Ovary (tissue), 9 donors: ENCODE measurements around the gene RIPOR3. TPM values are rescaled to one million over a fixed set of nuclear protein-coding genes. Genes with fewer than 3 reads are reported as not detected.
"Not testable (repeated sequence)": the region's sequence is repeated elsewhere in the genome, so short reads cannot be mapped to it uniquely, and the experiment has no call there.

Source experiments
- DNase-seq, 5 donors: peaks; one replicate each; pipeline ENCODE4 v3.0.0-alpha.2; 2019 to 2020
- H3K27ac ChIP-seq, 2 donors: fragments of 200-600 bp; one replicate each; pipeline versions ENCODE4 v1.5.1 to v1.8.0; 2019 to 2022
- H3K27me3 ChIP-seq: fragments of 200-600 bp; one replicate; pipeline ENCODE4 v1.8.0; 2022
- H3K36me3 ChIP-seq: fragments of 200-600 bp; sonication (generic); one replicate; pipeline ENCODE4 v1.5.1; 2019
- H3K4me1 ChIP-seq: one replicate; pipeline ENCODE4 v1.8.1; 2013; ENCODE audit warnings: mild to moderate bottlenecking, moderate library complexity; ENCODE audit not compliant: insufficient read depth
- H3K4me3 ChIP-seq: fragments of 200-600 bp; sonication (generic); one replicate; pipeline ENCODE4 v1.5.1; 2017
- H3K9me3 ChIP-seq, 2 donors: fragments of 200-600 bp in 1 of 2; sonication (generic) in 1 of 2; one replicate each; pipeline versions ENCODE4 v1.5.1 to v1.8.1; 2013 to 2019; ENCODE audit warnings: mild to moderate bottlenecking in 1 of 2, moderate library complexity in 1 of 2
- CTCF ChIP-seq, 3 donors: fragments of 450-650 bp in 2 of 3; fragments of 200-600 bp in 1 of 3; IDR thresholded peaks; one replicate each; pipeline versions ENCODE4 v1.5.1 to v1.8.0; 2016 to 2022; ENCODE audit warnings: antibody characterized with exemption in 3 of 3, mild to moderate bottlenecking in 1 of 3
- EP300 ChIP-seq: sonication (generic); formaldehyde crosslinking; IDR thresholded peaks from one replicate; pipeline ENCODE4 v1.6.1; 2017; ENCODE audit warnings: antibody characterized with exemption
- POLR2A ChIP-seq: fragments of 450-650 bp; IDR thresholded peaks from one replicate; pipeline ENCODE4 v1.6.1; 2017; ENCODE audit warnings: antibody characterized with exemption, mild to moderate bottlenecking, moderate library complexity
- WGBS, 3 donors: extraction: QIAGEN DNeasy Blood & Tissue Kit in 1 of 3; methylation state at CpG; one replicate each; pipeline versions ENCODE4 v1.1.5 to v1.1.7; 2013 to 2017; 5-methylcytosine and 5-hydroxymethylcytosine counted together
- intact Hi-C, 4 donors: fragments of 100-400 bp; cut with DNase I; formaldehyde crosslinking; loops; one replicate each; pipeline versions ENCODE4 v1.11.0 to v1.15.1; 2022 to 2023
- polyA plus RNA-seq, 2 donors: library from polyadenylated mRNA; stranded (reverse); fragments of 200-250 nt in 1 of 2; fragments of 350-450 nt in 1 of 2; fragmentation: Illumina TruSeq in 1 of 2; extraction: RNeasy Lipid Tissue Mini Kit (QIAGEN cat#74804) in 1 of 2; gene quantifications; one replicate each; pipeline ENCODE4 v1.2.3, GENCODE V29; 2013 to 2014
- total RNA-seq, 7 donors: library from RNA; depleted of rRNA in 2 of 7; stranded (reverse); fragments of >200 nt in 2 of 7; fragmentation: NEBNext Ultra II Directional in 3 of 7; extraction: Animal tissue kit (Norgen Biotek cat#: 25700) in 3 of 7; gene quantifications; one replicate each; pipeline versions ENCODE4 v1.1.0 to v1.2.4, GENCODE V29; 2016 to 2023
- donor health status: DM: no; HTN: no; CAD: no; lungs with moderate emphysema.
- donor health status: DM: no; HTN: no; CAD: no.
- donor health status: Bipolar disorder and iron deficiency.
- donor health status: DM: yes; HTN: yes; CAD: no.
- donor health status: DM: no; HTN: no; CAD: no.
- donor health status: DM: yes; HTN: yes; CAD: no.

The RIPOR3 gene
- total and polyA plus RNA-seq, 9 donors, result 1.3 to 22.7 (median 8.0) TPM

DNA sequence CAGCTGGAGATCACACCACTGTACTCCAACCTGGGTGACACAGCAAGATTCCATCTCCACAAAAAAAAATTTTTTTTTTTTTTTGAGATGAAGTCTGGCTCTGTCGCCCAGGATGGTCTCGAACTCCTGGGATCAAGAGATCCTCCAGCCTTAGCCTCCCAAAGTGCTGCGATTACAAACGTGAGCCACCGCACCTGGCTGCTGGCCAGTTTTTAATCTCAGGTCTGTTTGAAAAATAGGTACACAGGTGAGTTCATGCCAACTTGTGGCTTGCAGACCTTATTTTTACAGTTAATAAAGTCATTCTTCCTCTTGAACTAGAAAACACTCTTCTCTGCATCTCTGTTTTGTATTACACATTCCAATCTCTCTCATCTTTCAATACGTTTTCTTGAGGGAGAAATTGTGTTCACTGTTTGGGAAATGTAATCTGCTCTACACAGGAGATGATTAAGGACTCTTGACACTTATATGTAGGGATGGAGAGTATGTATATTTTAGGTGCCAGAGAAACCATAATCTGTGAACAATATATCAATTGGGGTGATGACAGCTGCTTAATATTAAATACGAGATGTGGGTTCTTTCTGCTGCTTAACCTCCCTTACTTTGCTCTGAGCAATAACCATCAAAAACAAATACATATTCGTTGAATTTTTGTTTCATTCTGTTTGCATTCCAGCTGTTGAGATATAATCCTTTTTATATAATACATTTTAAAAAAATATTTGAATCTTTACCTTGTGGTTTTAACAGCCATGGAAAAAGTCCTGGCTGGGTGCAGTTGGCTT, 17.7 kb upstream of the RIPOR3 start:
- no peak for DNase-seq
- Histone ChIP-seq H3K27ac (no peak overlapping the region), H3K36me3 (no peaks in the 10 kb centered on the region), H3K4me1 (no peaks in the 10 kb centered on the region), H3K9me3 (no peaks in the 10 kb centered on the region), H3K4me3 (no peak overlapping the region), H3K27me3 (no peaks in the 10 kb centered on the region)
- TF ChIP-seq EP300 (no peak), POLR2A (no peak), CTCF (IDR thresholded peaks at IDR 0.05) (no peak)
- intact Hi-C loops, result no loop called here
- WGBS, 3 donors, result 40 to 44% (median 41%) methylated on average over 8 of the region's 8 CpGs

GRCh38 chr20:50704971-50705370, 13.6 kb upstream of the RIPOR3 start:
- Histone ChIP-seq H3K4me3 (no peak overlapping the region), H3K9me3 (no peaks in the 10 kb centered on the region), H3K4me1 (no peaks in the 10 kb centered on the region), H3K27me3 (no peaks in the 10 kb centered on the region), H3K36me3 (no peaks in the 10 kb centered on the region), H3K27ac (no peak overlapping the region)
- WGBS, 3 donors, result 94 to 100% (median 95%) methylated on average over 1 of the region's 1 CpG
- no peak for DNase-seq
- TF ChIP-seq CTCF (IDR thresholded peaks at IDR 0.05) (no peak), POLR2A (no peak), EP300 (no peak)
- intact Hi-C loops, result no loop called here

DNA sequence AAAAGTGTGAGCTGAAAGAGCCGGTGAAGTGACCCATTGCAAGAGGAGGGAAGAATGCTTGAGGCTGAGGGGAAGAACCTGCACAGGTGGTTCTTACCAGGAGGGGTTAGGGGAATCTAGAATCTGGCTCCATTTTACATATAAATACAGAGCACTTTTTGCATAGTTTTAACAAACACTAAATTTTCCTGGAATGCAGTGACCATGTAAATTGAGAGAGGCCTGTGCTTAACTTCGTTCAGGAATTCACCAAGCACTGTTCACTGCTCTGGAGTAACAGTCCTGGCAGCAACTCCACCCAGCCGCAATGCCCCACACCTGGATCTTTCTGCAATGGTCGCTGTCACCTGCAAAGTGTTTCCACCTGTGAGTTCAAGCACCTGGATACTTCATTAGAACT, 13.2 kb upstream of the RIPOR3 start:
- no peaks in the 10 kb centered on the region for H3K36me3 ChIP-seq
- H3K4me3 ChIP-seq, result no peak overlapping the region
- H3K27ac ChIP-seq, result no peak overlapping the region
- 68 to 74% (median 71%) methylated on average over 4 of the region's 4 CpGs for WGBS, 3 donors
- intact Hi-C loops, result no loop called here
- H3K27me3 ChIP-seq, result no peaks in the 10 kb centered on the region
- TF ChIP-seq CTCF (IDR thresholded peaks at IDR 0.05), result no peak
- TF ChIP-seq EP300, result no peak
- no peak for TF ChIP-seq POLR2A
- H3K4me1 ChIP-seq, result no peaks in the 10 kb centered on the region
- DNase-seq, result no peak
- no peaks in the 10 kb centered on the region for H3K9me3 ChIP-seq

DNA sequence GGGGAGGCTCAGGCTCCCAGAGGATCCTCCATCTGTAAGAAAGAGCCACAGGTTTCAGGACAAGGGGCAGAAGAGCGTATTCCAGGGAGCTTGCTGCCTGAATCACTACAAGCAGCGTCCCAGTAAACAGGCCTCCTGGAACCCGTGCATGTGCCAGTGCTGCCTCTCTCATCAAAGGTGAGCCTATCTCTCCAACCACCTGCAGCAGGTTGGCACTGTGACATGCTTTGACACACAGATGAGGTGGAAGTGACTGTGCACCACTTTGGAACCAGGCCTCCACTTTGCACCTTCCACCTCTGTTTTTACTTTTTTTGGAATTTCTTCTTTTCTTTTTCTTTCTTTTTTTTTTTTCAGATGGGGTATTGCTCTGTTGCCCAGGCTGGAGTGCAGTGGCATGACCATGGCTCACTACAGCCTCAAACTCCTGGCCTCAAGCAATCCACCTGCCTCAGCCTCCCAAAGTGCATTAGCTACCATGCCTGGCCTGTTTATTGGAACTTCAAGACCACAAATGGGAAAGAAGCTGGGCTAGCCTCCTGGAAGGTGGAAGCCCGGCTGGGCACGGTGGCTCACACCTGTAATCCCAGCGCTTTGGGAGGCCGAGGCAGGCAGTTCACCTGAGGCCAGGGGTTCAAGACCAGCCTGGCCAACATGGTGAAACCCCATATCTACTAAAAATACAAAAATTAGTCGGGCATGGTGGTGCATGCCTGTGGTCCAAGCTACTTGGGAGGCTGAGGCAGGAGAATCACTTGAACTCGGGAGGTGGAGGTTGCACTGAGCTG, 12.5 kb upstream of the RIPOR3 start:
- H3K36me3 ChIP-seq, H3K27ac ChIP-seq, H3K4me3 ChIP-seq, H3K4me1 ChIP-seq, H3K27me3 ChIP-seq, H3K9me3 ChIP-seq, DNase-seq, intact Hi-C loops: not testable (repeated sequence)
- WGBS, 3 donors, result 85 to 94% (median 85%) methylated on average over 9 of the region's 9 CpGs
